Measurements from ENCODE around the gene ADAMTSL3.

Gene ADAMTSL3

GRCh38 chr15:83873966-83874365 lies 220.0 kb downstream of the ADAMTSL3 start:
- no peak for DNase-seq (ENCODE audit: low spot score)

DNA sequence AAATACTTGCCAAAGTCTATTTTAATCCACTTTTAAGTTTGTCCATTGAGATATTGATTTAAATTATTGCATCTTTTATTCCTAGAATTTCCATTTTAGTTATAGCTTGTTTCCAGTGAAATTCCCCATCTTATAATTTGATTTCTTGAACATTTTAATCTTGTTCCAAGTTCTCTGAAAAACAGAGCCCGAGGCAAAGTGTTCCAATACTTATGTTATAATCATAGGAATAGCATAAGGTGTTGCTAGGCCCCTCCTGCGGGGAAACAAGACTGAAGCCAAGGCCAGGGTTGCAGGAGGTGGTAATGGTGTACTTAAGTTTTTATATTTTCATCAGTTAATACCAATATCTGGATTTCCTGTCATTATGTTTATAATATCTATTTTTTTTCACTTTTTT lies 226.6 kb downstream of the ADAMTSL3 start:
- no peak for DNase-seq (ENCODE audit: low spot score)

- DNase-seq (ENCODE audit: low spot score): no peak
These were observed 227.2 kb downstream of the ADAMTSL3 start for GRCh38 chr15:83881156-83881555.

- no peak for DNase-seq (ENCODE audit: low spot score)
These were observed 232.4 kb downstream of the ADAMTSL3 start for GRCh38 chr15:83886321-83886720.

- no peak for DNase-seq (ENCODE audit: low spot score)
These were observed 233.5 kb downstream of the ADAMTSL3 start for GRCh38 chr15:83887404-83887803.

- DNase-seq (ENCODE audit: low spot score): no peak
These were observed 234.0 kb downstream of the ADAMTSL3 start for GRCh38 chr15:83887961-83888360.

- no peak for DNase-seq (ENCODE audit: low spot score)
These were observed 236.1 kb downstream of the ADAMTSL3 start for GRCh38 chr15:83889995-83890394.

DNA sequence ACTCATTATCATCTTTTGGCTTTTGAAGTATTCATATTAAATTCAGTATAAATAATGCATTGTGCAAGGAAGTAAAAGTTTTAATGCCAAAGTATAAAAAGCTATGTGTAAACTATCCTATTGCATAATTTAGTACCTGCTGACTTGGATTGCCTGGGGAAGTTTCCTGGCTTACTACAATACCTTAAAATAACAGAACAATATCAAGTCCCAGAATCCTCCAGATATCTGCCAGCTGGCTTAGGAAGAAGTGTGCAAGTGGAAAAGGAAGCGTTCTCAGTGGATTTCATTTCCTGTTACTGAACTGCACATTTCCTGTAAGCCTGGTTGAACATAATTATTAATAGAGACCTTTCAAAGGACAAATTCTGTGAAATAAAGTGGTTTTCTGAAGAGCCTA lies 236.7 kb downstream of the ADAMTSL3 start:
- DNase-seq (ENCODE audit: low spot score): no peak

DNA sequence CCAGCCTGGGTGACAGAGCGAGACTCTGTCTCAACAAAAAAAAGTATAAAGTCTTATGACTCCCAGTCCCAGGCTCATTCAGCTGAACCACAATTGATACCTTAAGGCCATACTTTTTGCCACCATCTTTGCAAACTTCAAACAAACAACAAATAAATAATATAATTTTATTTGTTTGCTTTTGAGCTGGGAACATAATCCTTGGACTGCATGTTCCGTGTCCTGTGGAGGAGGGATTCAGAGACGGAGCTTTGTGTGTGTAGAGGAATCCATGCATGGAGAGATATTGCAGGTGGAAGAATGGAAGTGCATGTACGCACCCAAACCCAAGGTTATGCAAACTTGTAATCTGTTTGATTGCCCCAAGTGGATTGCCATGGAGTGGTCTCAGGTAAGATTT lies 238.6 kb downstream of the ADAMTSL3 start:
- no peak for DNase-seq (ENCODE audit: low spot score)

DNA sequence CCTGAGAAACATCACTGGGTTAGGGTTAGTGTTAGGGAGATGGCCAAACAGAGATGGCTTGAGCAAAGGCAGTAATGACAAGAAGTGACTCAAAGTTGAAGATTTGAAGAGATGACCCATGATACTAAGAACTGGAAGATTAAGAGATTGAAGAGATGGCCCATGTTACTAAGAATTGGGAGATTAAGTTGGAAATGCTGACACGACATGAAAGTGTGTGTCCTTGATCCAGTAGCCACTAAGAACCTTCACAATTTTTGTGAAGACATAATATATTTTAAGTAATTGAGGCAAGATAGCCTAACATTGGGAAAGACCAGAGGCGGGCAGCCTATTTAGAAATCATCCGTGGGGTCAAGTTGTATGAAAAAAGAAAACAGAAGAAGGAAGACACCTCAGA lies 239.4 kb downstream of the ADAMTSL3 start:
- no peak for DNase-seq (ENCODE audit: low spot score)

- DNase-seq (ENCODE audit: low spot score): no peak
These were observed 243.1 kb downstream of the ADAMTSL3 start for GRCh38 chr15:83897037-83897436.

DNA sequence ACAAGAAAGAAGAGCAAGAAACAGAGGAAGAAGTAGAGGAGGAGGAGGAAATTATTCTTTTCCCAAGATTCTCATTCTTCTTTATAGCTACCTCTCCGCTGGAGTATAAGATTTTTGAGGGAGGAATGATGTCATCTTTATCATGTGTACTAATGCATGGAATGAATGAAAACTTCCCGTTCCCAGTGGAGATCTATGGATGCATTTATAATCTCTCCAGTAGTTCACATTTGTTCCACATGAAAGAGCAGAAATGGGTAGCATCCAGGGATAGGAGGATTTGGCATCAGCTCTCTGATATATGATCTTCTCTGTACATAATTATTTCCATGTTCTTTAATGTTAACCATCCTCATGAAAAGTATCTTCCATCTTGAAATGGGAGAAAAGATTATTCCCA lies 244.4 kb downstream of the ADAMTSL3 start:
- no peak for DNase-seq (ENCODE audit: low spot score)

DNA sequence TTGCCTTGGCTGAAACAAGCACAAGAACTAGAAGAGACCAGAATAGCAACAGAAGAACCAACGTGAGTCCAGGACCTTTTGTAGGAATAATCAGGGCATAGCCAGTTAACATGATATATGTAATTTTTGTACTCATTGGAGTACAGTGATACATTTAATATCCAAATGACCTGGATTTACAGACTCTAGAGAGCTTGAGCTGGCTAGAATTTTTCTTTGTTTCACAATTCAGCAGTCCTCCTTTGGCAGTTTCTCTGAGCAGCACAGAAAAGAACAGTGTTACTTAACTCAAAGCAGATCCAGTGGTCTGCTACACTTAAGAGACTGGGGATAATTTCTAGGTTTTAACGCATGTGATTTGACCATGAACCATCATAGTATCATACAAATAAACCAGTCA lies 245.7 kb downstream of the ADAMTSL3 start:
- no peak for DNase-seq (ENCODE audit: low spot score)

DNA sequence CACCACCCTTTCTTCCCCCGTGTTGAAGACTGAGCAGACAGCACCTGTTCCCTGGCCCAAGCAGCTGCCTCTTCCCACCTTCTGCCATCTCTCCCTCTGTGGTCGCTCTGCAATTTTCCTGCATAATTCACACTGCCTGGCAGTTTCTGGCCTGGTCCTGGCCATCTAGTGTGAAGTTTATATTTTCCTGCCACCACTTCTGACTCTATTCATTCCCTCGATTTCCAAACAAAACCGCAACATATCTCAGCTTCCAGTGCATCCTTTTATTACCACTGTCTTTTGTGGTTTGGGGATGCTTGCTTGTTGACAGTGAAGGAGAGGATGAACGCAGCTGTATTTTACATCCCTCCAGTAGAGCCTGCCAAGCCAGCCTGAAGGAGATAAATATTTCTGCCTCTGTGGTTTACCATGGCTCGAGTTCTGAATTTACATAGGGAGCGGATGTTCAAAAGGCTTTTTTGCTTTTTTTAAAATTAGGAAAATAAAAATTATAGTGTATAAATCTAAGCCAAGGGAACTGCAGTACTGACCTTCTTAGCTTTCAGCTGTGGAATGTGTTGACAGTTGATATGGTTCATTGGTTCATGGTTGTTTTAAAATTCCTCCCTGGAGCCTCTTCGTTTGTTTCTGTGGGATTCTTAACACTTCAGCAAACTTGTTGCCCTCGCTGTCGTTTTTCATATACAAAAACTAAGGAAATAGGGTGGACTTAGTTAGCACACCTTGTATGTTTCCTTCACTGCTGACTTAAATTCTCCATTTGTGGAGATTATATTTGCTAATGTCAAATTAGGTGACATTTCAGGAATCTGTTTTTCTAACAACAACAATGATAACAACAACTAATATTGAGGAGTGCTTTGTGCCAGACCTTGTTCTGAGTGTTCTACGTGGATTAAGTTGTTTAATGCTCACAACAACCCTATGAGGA lies 250.5 kb downstream of the ADAMTSL3 start:
- DNase-seq (ENCODE audit: low spot score): no peak

- no peak for DNase-seq (ENCODE audit: low spot score)
These were observed 251.8 kb downstream of the ADAMTSL3 start for GRCh38 chr15:83905556-83906273.

- DNase-seq (ENCODE audit: low spot score): no peak
These were observed 257.4 kb downstream of the ADAMTSL3 start for GRCh38 chr15:83911345-83911744.

GRCh38 chr15:83912343-83912742 lies 258.4 kb downstream of the ADAMTSL3 start:
- no peak for DNase-seq (ENCODE audit: low spot score)

GRCh38 chr15:83913034-83913632 lies 259.2 kb downstream of the ADAMTSL3 start:
- no peak for DNase-seq (ENCODE audit: low spot score)

DNA sequence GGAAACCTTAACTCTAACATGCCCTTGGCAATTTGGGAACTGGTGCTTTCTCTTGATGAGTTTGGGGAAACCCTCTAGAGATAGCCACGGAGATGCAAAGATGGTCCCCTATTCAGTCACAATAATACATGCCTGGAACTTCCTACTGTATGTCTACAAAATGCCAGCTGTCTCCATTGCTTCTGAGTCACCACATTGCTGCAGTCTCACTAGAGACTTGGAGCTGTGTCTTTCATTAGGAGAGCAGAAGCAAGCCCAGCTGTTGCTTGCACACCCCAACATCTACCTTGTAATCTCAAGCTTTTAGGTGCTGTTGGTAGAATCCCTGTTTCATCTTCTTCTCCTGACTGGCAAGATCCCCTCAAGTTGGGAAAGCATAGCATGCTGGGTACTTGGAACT lies 261.0 kb downstream of the ADAMTSL3 start:
- DNase-seq (ENCODE audit: low spot score): no peak

DNA sequence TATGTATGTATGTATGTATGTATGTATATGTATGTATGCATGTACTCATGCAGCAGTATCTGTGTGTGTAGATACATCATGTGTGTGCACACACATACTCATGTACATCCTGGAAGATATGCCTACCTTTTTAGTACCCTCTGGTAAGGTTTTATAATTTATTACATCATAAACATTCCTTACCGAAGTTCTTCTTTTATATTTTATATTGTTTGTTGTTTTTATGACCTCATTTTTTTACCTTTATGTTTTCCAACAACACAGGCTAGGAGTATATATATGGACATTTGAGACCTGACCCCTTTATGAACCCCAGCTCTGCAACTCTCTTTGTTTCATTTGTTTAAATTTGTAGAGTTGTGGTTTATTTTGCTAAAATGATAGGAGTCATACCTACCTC lies 263.5 kb downstream of the ADAMTSL3 start:
- DNase-seq (ENCODE audit: low spot score): no peak

DNA sequence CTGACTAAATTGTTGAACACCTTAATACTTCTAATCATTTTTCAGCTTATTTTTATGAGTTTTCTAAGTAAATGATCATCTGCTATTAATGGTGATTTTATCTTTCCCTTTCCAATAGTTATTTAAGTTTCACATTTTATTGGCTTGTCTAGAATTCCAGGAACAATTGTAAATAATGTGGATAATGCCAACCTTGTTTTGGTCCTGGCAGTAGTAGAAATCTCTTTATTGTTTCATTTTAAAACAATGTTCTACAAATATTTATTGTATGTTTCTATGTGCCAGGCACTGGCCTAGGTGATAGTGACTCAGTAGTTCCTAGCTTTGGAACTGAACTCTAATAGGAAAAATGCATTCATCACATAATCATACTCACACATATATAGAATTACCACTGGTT lies 264.1 kb downstream of the ADAMTSL3 start:
- DNase-seq (ENCODE audit: low spot score): no peak

GRCh38 chr15:83919319-83919830 lies 265.5 kb downstream of the ADAMTSL3 start:
- DNase-seq (ENCODE audit: low spot score): no peak
